Glomerular visceral epithelial cell (primary cell): ENCODE measurements around the gene FAM156A.
A peak's percentile ranks its signal among the peaks of the same experiment; 100 is the strongest.
"Not testable (repeated sequence)": the region's sequence is repeated elsewhere in the genome, so short reads cannot be mapped to it uniquely, and the experiment has no call there.

ENCODE experiments used
- DNase-seq: peaks from one replicate; pipeline ENCODE4 v3.0.0-alpha.2; 2016; ENCODE audit errors: extremely low spot score

FAM156A gene, protein sequence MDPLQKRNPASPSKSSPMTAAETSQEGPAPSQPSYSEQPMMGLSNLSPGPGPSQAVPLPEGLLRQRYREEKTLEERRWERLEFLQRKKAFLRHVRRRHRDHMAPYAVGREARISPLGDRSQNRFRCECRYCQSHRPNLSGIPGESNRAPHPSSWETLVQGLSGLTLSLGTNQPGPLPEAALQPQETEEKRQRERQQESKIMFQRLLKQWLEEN

DNA sequence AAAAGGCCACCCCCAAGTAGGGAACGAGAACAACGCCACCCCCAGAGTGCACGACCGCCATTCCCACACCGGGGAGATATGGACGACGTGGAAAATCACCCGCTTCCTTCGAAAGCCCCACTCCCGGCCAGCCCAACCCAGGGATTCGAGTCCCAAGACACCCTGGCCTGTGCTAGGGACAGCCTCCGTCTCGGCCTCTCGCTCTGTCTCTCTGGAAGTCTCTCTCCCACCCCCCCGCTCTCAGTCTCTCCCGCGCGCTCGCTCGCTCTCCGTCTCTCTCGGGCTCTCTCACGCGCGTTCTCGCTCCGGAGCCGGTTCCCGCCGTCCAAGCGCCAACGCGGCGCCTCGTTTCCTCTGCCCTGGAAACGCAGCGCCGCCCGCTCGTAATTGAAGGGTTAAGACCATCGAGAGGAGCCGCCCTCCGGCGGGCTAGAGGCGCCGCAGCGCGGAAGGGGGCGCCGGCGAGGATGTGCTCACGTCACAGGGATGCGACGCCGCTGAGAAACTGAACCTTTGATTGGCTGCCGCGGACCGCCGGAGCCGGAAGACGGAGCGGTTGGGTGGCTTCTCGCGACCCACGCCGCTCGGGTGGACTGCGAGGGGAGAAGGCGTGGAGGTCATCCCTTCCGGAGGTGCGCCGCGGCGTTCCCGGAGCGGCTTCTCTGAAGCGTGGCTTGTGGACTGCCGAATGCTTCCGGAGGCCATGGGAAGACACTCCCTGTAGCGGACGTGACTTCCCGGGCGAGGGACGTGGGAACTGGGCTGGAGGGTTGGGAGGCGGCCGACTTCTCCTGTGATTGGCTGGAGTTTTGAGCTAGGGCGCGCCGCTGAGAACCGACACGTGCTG lies at the start of gene FAM156A:
FAM156A (minus strand) TSS at position 406 of the 847 bp plus-strand sequence. CDS start 9,930 bp downstream, outside the sequence.
- not testable (repeated sequence) for DNase-seq

DNA sequence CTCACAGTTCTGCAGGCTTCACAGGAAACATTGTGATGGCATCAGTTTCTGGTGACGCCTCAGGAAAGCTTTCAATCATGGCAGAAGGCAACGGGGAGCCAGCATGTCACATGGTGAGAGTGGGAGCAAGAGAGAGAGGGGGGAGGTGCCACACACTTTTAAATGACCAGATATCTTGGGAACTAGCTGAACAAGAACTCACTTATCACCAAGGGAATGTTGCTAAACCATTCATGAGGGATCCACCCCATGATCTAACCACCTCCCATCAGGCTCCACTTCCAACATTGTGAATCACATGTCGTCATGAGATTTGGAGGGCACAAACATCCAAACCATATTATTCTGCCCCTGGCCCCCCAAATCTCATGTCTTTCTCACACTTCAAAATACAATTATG lies 47.0 kb upstream of the FAM156A start:
- DNase-seq = no peak

DNA sequence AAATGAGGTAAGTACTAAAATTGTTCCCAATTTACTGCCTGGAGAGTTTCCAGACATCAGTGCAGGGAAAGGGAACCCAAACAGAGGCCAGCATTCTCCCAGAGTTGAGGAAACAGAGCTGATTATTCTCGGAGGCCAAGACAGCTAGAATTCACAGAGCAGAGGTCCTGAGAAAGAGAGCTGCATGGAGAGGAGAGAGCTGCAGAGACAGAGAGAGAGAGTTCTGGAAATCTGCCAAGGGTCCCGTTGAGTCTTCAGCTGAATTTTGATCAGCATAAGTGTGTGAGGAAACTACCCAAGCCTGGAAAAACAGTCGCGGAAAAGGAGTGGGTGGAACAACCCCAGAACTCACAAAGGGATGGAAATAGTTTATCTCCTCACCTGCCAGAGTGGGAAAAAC lies 46.5 kb upstream of the FAM156A start:
- no peak for DNase-seq

DNA sequence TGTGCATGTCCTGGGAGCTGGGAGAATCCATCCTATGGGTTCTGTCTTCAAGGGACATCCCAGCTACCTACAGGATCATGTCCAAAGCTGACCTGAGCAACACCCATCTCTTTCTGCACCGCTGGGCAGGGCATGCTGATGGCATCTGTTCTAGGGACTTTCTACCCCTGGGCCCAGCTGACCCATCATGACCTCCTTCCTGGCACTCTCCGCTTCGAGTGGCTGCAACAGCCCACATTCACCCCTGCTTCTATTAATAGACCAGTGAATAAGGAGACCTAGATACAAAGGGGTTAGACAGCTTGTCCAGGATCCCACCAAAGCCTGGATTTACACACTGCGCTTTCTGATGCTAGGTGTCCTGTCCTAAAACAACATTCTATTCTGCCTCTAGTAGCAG lies 45.7 kb upstream of the FAM156A start:
- DNase-seq = no peak

DNA sequence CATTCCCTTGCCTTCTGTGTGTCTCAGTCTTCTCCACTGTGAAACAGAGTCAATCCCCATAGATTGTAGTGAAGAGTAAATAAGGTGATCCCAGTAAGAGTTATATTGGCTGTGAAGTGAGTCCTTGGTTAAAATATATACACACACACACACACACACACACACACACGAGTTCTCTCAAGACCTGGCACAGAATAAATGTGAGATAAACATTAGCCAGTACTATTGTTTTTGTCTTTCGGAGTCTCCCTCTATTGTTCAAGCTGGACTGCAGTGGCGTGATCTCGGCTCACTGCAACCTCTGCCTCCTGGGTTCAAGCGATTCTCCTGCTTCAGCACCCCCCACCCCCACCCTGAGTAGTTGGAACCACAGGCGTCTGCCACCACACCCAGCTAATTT lies 44.8 kb upstream of the FAM156A start:
- no peak for DNase-seq

DNA sequence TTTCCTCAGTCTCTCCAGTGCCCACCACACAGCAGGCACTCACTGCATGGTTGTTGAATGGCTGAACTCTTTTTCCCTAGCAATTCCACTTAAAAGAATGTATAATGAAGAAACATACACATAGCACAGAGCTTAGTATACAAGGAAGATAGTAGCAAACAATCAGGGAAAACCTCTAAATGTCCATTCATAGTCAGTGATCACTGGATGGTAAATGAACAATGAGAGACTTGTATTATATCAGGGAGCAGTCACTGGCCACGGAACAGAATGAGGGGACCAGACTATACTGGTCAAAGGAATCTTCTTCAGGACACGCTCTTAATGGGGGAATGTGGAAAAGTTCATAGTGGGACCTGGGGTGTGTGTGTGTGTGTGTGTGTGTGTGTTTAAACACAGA lies 43.6 kb upstream of the FAM156A start:
- no peak for DNase-seq

DNA sequence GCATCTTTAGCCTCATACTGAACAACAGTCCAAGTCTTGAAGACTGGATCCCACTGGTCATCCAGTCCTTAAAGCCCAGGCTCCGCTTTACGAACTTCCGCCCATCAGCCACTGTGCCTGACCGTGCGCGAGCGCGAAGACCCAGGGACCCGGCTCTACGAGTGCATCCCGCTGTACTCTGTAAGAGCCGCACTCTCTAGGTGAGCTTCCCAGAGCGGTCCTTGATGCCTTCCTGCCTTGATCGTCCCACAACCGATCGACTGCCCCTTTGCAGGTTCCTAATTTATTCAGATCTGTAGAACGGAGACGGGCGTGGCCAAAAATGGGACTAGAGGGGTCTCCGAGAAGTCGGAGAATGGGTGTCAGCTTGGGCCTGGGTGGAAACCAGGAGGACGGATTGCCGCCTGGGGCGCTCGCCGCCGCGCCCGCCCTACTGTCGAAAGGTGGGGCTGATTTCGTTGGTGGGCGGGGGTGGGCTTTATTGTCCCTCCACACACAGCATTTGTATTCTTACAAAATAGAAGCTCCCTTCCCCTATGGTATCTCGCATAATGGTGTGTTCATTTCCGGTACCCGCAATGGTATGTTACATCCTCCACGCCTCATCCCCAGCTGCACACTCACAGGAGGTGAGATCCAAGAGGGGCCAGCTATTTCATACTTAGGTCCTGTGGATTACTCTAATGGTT lies 42.3 kb upstream of the FAM156A start:
- DNase-seq = no peak

DNA sequence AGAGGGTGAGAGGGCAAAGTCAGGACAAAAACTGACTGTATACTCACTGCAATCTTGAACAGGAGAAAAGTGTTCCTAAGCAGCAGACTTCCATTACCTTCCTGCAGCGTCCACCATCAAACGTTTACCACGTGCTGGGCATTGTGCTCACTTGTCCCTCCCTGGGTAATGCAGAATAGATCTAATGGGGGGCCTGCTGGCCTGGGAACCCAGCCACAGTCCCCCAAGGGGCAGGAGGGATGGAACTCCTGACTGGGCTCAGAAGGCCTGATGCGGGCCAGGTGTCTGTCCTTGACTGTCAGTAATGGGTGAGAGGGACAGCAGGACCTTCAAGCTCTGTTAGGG lies 37.6 kb upstream of the FAM156A start:
- no peak for DNase-seq

DNA sequence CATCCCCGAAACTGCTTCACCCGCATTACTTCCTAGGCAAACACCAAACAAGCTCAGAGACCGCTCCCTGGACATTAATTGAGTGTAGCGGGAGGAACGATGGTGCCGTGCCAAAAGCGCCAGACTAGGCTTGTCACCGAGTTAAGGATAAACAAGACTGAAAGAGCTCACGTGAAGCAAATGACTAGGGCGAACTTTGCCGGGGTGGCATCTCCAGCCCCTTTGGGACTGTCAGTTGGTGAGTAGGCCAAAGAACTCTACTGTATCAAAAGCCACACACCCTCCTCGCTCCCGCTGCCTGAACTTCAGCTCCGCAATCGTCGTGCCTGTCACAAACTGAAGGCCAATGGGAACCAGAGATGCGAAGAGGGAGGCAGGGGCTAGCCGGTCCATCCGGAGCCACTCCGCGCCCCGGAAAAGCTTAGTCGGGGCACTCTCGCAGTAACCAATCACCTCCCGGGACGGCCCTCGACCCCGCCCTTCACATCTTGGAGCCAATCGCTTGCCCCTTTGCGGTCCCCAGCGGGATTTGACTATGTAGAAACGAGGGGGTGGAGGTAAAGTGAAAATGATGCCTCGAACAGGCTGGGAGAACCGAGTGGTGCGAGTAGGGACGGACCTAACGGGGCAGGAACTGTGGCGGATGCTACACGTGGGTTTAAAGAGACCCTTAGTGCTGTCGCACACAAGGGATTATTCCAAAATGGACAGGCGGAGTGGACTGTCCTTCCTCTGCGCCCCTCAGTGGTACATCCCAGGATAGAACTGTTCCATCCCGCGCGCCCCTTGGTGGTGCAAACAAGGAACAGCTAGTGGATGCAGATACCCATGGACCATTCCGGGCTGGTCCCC lies 37.0 kb upstream of the FAM156A start:
- peak; percentile 93 for DNase-seq

DNA sequence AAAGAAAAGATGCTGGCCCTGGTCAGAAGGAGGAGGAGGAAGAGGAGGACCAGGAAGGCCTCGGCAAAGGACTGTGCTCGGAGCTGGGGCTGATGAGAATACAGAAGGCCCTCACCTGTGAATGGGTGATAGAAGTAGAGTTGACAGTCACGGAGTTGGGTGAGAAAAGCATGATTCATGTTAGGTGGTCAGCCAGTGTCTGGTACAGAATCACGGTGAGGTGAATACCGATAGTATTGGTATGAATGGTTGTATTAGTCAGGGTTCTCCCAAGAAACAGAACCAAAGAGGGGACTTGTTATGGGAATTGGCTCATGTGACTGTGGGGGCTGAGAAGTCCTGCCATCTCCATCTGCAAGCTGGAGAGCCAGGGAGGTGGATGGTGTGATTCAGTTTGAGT lies 32.5 kb upstream of the FAM156A start:
- DNase-seq = no peak

DNA sequence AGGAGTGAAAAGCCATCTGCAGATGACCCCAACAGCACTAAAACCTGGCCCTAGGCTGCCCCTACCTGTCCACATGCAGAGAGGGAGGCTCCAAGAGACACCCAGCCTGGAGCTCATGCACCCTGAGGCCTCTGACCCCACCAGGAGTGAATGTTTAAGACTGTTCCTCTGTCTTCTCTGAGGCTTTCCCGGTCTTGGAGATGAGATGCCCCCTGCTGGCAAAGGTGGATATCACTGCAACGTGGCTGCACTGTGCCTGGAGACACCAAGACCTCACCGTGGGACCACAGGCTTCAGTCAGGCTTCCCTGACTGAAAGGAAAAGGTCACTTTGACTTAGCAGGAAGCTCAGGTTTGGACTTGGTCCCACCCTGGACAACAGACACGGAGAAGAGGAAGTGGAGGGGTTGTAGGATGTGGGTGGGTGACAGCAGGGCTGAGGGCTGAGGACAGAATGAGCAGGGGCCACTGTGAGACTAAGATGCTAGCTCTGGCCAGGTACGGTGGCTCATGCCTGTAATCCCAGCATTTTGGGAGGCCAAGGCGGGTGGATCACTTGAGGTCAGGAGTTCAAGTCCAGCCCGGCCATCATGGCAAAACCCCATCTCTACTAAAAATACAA lies 31.8 kb upstream of the FAM156A start:
- peak; percentile 54 for DNase-seq

DNA sequence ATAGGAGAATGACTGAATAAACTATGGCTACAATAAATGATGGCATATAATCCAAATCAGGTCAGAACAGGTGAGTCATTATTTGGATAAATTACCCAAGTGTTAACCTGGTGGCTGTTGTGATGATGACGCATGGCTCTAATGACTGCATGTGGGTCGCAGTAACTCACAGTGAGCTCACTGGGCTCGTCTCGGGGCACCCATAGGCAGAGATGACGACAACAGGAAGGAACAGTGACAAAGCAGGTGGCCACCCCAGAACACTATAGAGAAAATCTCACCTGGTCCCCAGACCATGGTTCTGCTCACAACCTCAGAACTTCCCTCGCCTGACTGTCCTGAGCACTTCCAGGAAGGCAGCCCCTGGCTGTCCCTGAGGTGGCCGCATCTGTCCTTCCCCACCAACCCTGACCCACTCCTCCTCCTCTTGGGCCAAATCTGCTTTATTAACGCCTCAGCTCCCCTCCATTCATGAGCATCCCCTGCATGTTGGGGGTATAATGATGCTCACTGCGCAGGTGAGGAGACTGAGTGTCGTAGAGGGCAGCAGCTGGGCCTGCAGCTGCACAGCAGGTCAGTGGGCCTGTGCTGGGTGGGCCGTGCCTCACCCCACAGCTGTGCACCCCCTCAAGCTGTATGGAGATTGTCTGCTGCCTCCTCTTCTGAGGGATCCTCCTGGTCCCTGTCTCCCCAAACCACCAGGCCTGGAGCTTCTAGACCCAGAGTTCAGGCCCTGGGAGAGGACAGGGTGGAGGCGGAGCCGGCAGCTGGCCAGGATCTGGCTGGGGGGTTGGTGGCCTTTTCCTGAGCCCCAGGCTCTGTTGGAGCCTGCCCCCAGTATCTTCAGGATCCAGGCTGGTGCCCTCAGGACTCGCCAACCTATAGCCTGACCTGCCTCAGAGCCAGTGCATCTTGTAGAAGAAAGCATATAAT lies 30.9 kb upstream of the FAM156A start:
- DNase-seq = peak; percentile 11

DNA sequence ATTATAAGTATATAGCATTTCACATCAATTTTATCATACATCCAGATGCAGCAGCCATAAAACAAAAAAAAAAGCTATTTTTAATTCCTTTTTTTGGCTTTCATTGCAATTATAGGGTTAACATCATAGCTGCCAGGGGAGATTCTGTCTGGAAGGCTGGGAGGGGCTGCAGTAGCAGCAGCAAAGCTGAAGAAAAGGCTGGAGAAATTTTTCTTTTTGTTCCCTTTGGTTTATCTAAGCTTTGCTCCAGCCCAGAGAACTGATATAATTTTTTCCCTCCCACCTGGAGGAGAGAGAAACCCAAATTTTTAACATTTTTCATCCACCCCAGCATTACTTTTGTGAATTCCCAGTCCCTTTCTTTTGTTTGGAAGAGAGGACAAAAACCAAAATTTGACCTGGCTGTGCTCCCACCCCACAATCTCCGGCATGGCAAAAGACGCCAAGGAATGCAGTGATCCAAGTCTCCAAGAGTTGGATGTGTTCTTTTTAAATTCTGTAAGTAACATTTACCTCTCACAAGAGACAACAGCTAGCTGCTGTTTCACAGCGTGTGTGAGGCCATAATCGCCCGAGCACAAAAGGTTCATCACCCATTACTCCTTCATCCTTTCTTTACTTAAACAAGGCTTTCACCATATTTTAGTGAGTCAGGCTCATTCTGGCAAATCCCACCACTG lies 25.1 kb upstream of the FAM156A start:
- DNase-seq = no peak

DNA sequence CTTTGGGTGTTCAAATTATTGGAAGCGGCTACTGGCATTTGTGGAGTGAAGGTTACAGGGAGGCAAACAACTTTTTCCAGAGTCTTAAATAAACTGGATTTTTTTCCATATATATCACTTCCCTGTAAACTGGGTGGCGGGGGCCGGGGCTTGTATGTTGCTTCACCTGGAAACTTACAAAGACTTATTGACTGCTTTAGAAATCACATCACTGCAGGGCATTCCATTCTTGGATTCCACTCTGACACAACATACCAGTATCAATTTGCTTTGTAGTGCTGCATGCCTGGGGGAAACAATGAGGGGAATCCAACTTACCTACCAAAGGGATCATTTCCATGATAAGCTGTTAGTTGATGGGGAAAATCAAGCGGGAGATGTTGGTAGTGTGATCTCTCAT lies 21.7 kb upstream of the FAM156A start:
- no peak for DNase-seq

DNA sequence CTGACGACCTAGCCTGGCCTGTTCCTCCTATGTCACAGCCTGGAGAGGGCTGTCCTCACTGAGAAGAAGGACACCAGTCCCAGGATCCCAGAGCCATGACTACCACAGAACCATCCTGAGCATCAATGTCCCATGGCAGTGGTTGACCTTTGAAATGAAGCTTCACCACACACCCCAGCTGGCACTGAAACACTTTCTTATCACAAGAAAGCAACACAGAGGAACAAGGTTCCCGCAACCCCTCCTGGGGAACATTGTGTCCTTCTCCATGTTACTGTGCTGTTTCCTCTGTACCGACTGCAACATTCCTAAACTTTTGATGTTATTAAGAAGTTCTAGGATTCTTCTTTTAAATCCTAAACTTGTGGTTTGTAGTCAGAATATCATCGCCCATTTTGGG lies 21.2 kb upstream of the FAM156A start:
- no peak for DNase-seq

DNA sequence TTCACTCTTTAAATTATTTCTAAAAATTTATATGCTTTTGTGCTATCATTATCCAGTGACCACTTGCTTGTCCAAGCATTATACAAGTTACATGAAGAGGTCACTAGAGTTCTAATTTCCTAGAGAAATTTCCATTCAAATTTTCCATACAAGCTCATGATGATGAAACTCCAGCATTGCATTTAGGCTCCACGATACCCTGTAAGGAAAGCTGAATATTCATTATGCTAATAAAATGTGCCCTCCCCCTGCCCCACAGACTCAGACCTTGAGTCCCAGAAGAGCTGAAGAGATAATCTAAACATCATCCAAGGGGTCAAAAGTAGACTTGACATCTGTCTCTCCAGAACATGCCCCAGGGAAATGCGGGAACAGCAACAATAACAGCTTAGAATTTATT lies 19.6 kb upstream of the FAM156A start:
- no peak for DNase-seq

DNA sequence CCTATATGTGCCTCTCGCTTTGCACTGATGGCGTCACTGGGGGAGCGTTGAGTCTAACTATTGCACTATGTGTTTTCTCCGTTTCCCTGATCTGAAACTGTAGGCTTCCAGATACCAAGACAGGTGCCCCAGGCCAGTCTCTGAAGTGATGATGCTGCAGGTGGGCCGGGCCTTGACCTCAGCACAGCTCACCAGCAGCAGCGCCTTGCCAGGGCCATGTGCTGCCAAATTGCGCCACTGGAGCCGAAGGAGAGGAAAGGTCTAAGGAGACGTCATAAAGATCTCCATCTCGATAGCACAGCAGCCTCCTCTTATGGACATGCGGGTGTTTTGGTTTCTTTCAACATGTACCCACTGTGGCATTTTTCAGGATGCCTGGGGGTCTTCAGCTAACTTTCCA lies 17.3 kb upstream of the FAM156A start:
- not testable (repeated sequence) for DNase-seq

DNA sequence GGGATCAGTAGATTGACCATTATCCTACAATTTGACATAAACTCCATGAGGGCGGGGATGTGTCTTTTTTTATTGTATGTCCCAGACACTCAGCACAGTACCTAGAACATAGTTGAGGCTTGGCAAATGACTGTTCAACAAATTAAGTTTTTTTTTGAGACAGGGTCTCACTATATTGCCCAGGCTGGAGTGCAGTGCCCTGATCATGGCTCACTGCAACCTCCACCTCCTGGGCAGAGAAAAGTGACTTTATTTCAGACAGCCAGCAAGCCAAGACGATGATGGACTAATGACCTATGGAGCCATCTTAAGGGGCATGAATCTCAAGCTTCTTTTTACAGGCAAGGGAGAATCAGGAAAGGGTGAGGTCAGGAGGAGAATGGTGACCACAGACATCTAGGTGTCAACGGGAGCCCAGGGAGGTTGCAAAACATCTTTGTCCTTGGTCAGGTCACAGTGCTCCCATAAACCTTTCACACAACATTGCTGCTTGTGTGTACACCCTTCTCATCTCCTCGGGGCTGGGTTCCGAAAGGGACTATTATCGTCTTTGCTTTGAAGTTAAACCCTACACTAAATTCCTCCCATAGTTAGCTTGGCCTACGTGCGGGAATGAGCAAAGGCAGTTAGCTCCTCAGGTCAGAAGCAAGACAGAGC lies 16.1 kb upstream of the FAM156A start:
- DNase-seq = not testable (repeated sequence)

DNA sequence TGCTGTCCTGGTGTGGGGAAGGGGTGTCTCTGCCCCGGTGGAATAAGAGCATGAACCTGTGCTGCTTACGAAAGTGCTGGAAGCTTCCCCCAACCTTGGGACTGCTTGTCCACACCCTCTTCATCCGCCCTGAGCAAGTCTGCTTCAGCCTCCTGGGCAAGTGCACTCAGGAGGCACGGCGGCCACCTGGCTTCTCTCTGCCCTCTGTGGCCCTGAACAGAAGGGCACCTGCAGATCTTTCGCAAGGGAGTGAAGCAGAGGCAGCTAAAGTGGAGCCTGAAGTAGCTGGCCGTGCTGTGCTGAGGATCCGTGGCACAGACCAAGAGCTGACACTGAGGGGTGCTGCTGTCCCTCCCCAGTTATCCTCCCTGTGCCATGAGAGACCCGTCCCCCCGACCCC lies 9.6 kb upstream of the FAM156A start:
- DNase-seq = not testable (repeated sequence)
